Articular chondrocyte of knee joint (primary cell): ENCODE data around the gene PIK3R1. TPM values are rescaled to one million over a fixed set of nuclear protein-coding genes. Genes with fewer than 3 reads are reported as not detected.

Experiments used
- total RNA-seq: library from RNA; depleted of rRNA; stranded (reverse); fragments of >200 nt; gene quantifications from 2 replicates; pipeline ENCODE4 v1.2.3, GENCODE V29; 2012

The PIK3R1 gene
- 35.5 and 64.9 TPM in 2 replicates for total RNA-seq

DNA sequence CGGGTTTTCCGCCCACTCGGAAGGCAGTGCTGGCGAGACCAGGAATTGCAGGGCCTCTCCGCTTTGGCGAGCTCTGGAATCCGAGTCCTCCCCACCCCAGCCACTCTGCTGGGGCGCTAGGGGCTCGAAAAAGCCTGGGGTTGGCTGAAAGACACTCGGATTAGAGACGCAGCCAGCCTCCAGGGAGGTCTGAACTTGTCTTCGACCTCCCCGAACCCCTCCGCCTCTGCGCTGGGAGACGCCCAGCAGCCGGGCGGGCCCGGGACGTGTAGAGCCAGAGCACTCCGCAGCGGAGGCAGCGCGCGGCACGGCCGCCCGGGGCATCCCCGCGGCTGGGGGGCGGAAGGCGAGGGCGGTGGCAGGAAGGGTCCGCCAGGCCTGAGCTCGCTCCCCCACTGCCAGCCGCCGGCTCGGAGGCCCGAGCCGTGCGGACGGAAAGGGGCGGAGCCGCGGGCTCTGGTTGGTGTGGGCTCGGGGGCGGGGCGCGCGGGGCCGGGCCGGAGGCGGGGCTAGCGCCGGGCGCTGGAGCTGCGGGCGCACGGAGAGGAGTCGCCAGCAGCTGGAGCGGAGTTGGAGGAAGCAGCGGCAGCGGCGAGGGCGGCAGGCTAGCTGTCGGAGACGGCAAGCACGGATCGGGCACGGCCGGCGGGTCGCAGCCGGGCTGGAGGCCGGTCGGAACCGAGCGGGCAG is at the start of gene PIK3R1:
PIK3R1 (plus strand) TSS at position 549 of the 690 bp plus-strand sequence. CDS start 10,920 bp downstream, outside the sequence.

